ENCODE data around the gene ETHE1.

- no peak for TF ChIP-seq POLR2A (IDR thresholded peaks at IDR 0.05)
- TF ChIP-seq, protein P1, sequence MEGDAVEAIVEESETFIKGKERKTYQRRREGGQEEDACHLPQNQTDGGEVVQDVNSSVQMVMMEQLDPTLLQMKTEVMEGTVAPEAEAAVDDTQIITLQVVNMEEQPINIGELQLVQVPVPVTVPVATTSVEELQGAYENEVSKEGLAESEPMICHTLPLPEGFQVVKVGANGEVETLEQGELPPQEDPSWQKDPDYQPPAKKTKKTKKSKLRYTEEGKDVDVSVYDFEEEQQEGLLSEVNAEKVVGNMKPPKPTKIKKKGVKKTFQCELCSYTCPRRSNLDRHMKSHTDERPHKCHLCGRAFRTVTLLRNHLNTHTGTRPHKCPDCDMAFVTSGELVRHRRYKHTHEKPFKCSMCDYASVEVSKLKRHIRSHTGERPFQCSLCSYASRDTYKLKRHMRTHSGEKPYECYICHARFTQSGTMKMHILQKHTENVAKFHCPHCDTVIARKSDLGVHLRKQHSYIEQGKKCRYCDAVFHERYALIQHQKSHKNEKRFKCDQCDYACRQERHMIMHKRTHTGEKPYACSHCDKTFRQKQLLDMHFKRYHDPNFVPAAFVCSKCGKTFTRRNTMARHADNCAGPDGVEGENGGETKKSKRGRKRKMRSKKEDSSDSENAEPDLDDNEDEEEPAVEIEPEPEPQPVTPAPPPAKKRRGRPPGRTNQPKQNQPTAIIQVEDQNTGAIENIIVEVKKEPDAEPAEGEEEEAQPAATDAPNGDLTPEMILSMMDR (IDR thresholded peaks at IDR 0.05), result no peak
These were observed 13.4 kb upstream of the ETHE1 start for GRCh38 chr19:43540381-43540780.
